Activated naive CD4-positive, alpha-beta T cell treated with Interleukin-2 at 50 U/mL for 16 hours (primary cell): Measurements from ENCODE around the gene ADSS1.

ENCODE experiments used
- DNase-seq: peaks from one replicate; pipeline ENCODE4 v3.0.0-alpha.2; 2020

Gene ADSS1

GRCh38 chr14:104784846-104785707, 61.0 kb downstream of the ADSS1 start:
- DNase-seq: no peak

GRCh38 chr14:104785708-104786080, 61.7 kb downstream of the ADSS1 start:
- DNase-seq: no peak

GRCh38 chr14:104786091-104786586, 62.1 kb downstream of the ADSS1 start:
- DNase-seq: no peak

- DNase-seq: no peak
Measured at GRCh38 chr14:104786726-104787675, 63.0 kb downstream of the ADSS1 start.

GRCh38 chr14:104787736-104788135, 63.7 kb downstream of the ADSS1 start:
- no peak for DNase-seq

- no peak for DNase-seq
Measured at GRCh38 chr14:104788161-104788818, 64.3 kb downstream of the ADSS1 start.

GRCh38 chr14:104788873-104789663, 65.0 kb downstream of the ADSS1 start:
- DNase-seq: no peak

- no peak for DNase-seq
Measured at GRCh38 chr14:104789752-104790743, 66.0 kb downstream of the ADSS1 start.

- no peak for DNase-seq
Measured at GRCh38 chr14:104791425-104791824, 67.4 kb downstream of the ADSS1 start.

GRCh38 chr14:104792101-104792884, 68.3 kb downstream of the ADSS1 start:
- DNase-seq: no peak

GRCh38 chr14:104792945-104793702, 69.1 kb downstream of the ADSS1 start:
- DNase-seq: no peak

- no peak for DNase-seq
Measured at GRCh38 chr14:104793703-104793959, 69.6 kb downstream of the ADSS1 start.

- DNase-seq: peak; percentile 42
Measured at GRCh38 chr14:104794099-104794498, 70.1 kb downstream of the ADSS1 start.

GRCh38 chr14:104794631-104794992, 70.6 kb downstream of the ADSS1 start:
- DNase-seq: no peak

GRCh38 chr14:104794993-104795780, 71.2 kb downstream of the ADSS1 start, which contains the start of gene AKT1:
TSS of gene AKT1 (minus strand) at chr14:104795748. CDS start at chr14:104792643, 3,105 bp downstream.
- no peak for DNase-seq

GRCh38 chr14:104795781-104796686, 72.0 kb downstream of the ADSS1 start:
- peak; percentile 57 for DNase-seq

GRCh38 chr14:104796687-104797081, 72.7 kb downstream of the ADSS1 start:
- no peak for DNase-seq
